HG03103 (cell line): ENCODE data around the gene LRCH4.

Experiments
- ATAC-seq: cut with Tn5 transposase; IDR thresholded peaks from one replicate; pipeline ENCODE4 v1.9.1; 2021; ENCODE audit warnings: low read depth; ENCODE audit not compliant: unreplicated experiment

Gene LRCH4

GRCh38 chr7:100583132-100584053, 2.5 kb downstream of the LRCH4 start:
- ATAC-seq = no peak

GRCh38 chr7:100582650-100583049, 3.3 kb downstream of the LRCH4 start:
- no peak for ATAC-seq

- ATAC-seq = no peak
Measured at GRCh38 chr7:100582041-100582579, 3.8 kb downstream of the LRCH4 start.

- ATAC-seq = no peak
Measured at GRCh38 chr7:100580466-100581283, 5.3 kb downstream of the LRCH4 start.

- no peak for ATAC-seq
Measured at GRCh38 chr7:100578246-100579183, 7.4 kb downstream of the LRCH4 start.

GRCh38 chr7:100577507-100577906, 8.4 kb downstream of the LRCH4 start:
- ATAC-seq = no peak

- no peak for ATAC-seq
Measured at GRCh38 chr7:100577103-100577502, 8.8 kb downstream of the LRCH4 start.

GRCh38 chr7:100576384-100576993, 9.4 kb downstream of the LRCH4 start:
- ATAC-seq = no peak

GRCh38 chr7:100575746-100576383, 10.1 kb downstream of the LRCH4 start:
- ATAC-seq = no peak

GRCh38 chr7:100575206-100575631, 10.7 kb downstream of the LRCH4 start:
- ATAC-seq = no peak

- no peak for ATAC-seq
Measured at GRCh38 chr7:100574362-100575205, 11.3 kb downstream of the LRCH4 start.

GRCh38 chr7:100573691-100574361, 12.1 kb downstream of the LRCH4 start, which contains the start of gene SAP25:
Gene SAP25 (minus strand): TSS chr7:100573900. CDS start chr7:100573742, 158 bp downstream.
- no peak for ATAC-seq

- ATAC-seq = no peak
Measured at GRCh38 chr7:100572949-100573675, 12.8 kb downstream of the LRCH4 start.

- no peak for ATAC-seq
Measured at GRCh38 chr7:100572281-100572948, 13.5 kb downstream of the LRCH4 start.

GRCh38 chr7:100571829-100572116, 14.2 kb downstream of the LRCH4 start:
- ATAC-seq = no peak

GRCh38 chr7:100570954-100571828, 14.7 kb downstream of the LRCH4 start:
- ATAC-seq = no peak
